Measurements from ENCODE around the gene MT1F. TPM values are rescaled to one million over a fixed set of nuclear protein-coding genes. Genes with fewer than 3 reads are reported as not detected.
A peak's percentile ranks its signal among the peaks of the same experiment; 100 is the strongest.

Gene MT1F
- polyA plus RNA-seq, 3 donors = 10.2 to 21.9 (median 13.6) TPM

DNA sequence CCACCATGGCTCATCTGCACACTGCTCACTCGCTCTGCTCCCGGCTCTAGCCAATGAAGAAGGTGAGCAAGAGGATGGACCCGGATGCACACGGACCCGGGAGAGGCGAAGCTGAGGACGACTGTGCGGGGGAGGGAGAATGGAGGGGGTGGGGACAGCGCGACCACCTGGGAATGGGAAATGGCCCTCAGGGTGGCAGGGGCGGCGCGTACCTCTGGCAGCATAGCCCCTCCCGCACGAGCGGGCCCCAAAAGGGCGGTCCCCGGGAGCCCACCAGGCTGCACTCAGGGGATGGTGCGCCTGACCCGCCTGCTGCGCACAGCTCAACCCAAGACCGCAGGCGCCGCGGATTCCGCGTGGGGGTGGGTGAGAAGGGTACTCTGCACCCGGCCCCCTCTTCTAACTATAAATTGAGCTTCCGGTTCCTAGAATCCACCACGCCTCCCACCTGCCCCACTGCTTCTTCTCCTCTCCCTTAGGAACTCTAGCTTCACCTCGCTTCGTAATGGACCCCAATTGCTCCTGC, 18.0 kb downstream of the MT1F start:
- peak overlapping the region in 1 of 3 experiments; percentile 42 for H3K4me3 ChIP-seq (replicated peaks in 1 of 3; ENCODE audit: low read depth in 2 of 3, low read length in 3 of 3)
- H3K27ac ChIP-seq (ENCODE audit: low read depth in 1 of 2, low read length in 2 of 2) = no peak overlapping the region
- peaks cover 0 to 5% of the 10 kb centered on the region in 2 donors for H3K4me1 ChIP-seq (ENCODE audit: control insufficient read depth in 1 of 2, insufficient read depth in 2 of 2, low read length in 2 of 2)

DNA sequence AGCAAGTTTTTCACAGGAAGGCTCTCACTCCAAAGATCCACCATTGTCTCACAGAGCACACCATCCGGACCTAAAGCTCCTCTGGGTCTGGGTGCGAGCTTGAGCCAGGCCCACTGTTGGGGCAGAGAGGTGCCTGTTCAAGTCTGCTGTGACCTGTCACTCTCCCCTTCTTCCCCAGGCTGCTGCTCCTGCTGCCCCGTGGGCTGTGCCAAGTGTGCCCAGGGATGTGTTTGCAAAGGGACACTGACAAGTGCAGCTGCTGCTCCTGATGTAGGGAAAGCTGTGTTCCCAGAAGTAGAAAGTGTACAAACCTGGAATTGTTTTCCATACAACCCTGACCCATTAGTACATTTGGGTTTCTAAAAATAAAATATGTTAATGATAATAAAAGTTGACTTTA, 19.7 kb downstream of the MT1F start:
- Mint-ChIP-seq H3K27me3 (ENCODE audit: low read depth in 3 of 3) (peaks cover 52 to 57% (median 56%) of the 10 kb centered on the region in 3 donors), H3K4me3 (peak overlapping the region in 1 of 2 donors; percentile 87), H3K9me3 (peaks cover 0 to 11% (median 0%) of the 10 kb centered on the region in 7 donors), H3K27ac (no peak overlapping the region), H3K4me1 (peaks cover 17% of the 10 kb centered on the region), H3K36me3 (peaks cover 5% of the 10 kb centered on the region in 2 donors)
- WGBS (ENCODE audit: insufficient coverage) = 83% methylated on average over 2 of the region's 3 CpGs
- DNase-seq = no peak
- no peaks in the 10 kb centered on the region for H4K20me1 ChIP-seq (ENCODE audit: insufficient read depth, low read length)
- H3K9me3 ChIP-seq (replicated peaks in 1 of 2; ENCODE audit: control insufficient read depth in 1 of 2, insufficient read depth in 1 of 2, low read length in 2 of 2) = peaks cover 0 to 11% of the 10 kb centered on the region in 2 donors
- TF ChIP-seq, protein P1, sequence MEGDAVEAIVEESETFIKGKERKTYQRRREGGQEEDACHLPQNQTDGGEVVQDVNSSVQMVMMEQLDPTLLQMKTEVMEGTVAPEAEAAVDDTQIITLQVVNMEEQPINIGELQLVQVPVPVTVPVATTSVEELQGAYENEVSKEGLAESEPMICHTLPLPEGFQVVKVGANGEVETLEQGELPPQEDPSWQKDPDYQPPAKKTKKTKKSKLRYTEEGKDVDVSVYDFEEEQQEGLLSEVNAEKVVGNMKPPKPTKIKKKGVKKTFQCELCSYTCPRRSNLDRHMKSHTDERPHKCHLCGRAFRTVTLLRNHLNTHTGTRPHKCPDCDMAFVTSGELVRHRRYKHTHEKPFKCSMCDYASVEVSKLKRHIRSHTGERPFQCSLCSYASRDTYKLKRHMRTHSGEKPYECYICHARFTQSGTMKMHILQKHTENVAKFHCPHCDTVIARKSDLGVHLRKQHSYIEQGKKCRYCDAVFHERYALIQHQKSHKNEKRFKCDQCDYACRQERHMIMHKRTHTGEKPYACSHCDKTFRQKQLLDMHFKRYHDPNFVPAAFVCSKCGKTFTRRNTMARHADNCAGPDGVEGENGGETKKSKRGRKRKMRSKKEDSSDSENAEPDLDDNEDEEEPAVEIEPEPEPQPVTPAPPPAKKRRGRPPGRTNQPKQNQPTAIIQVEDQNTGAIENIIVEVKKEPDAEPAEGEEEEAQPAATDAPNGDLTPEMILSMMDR (IDR thresholded peaks at IDR 0.05) = no peak
- H3K4me2 ChIP-seq (replicated peaks; ENCODE audit: extremely low read depth, low read length, poor library complexity, severe bottlenecking) = no peak overlapping the region
- H3K36me3 ChIP-seq (replicated peaks in 1 of 2; ENCODE audit: control insufficient read depth in 1 of 2, insufficient read depth in 2 of 2, low read length in 2 of 2) = no peaks in the 10 kb centered on the region
- H3K4me1 ChIP-seq (ENCODE audit: control insufficient read depth in 1 of 2, insufficient read depth in 2 of 2, low read length in 2 of 2) = peaks cover 6 to 12% of the 10 kb centered on the region in 2 donors
- no peak overlapping the region for H2AFZ ChIP-seq (ENCODE audit: insufficient read depth, low read depth, low read length, poor library complexity, severe bottlenecking)
- H3K27me3 ChIP-seq (ENCODE audit: control insufficient read depth in 2 of 2, insufficient read depth in 2 of 2, low read length in 2 of 2) = peaks cover 20 to 49% of the 10 kb centered on the region in 2 donors
- H3K27ac ChIP-seq (ENCODE audit: low read depth in 1 of 2, low read length in 2 of 2) = no peak overlapping the region
- intact Hi-C loops (cut with micrococcal nuclease) = no loop called here
- no peak overlapping the region for H3K9ac ChIP-seq (ENCODE audit: insufficient read depth, low read length, poor library complexity, severe bottlenecking)
- no peaks in the 10 kb centered on the region for H3K79me2 ChIP-seq (ENCODE audit: insufficient read depth, low read length)
- H3K4me3 ChIP-seq (replicated peaks in 1 of 3; ENCODE audit: low read depth in 2 of 3, low read length in 3 of 3) = no peak overlapping the region

More for the DNA sequence above, 18.0 kb downstream of the MT1F start:
- TF ChIP-seq, protein P1 (IDR thresholded peaks at IDR 0.05) = no peak
- Mint-ChIP-seq H3K27me3 (ENCODE audit: low read depth in 3 of 3) (peaks cover 62 to 72% (median 70%) of the 10 kb centered on the region in 3 donors), H3K36me3 (peaks cover 5% of the 10 kb centered on the region in 2 donors), H3K4me3 (peak overlapping the region; percentile 71 to 87), H3K27ac (no peak overlapping the region), H3K4me1 (peaks cover 9% of the 10 kb centered on the region), H3K9me3 (peaks cover 0 to 11% (median 2%) of the 10 kb centered on the region in 7 donors)
- Histone ChIP-seq H3K79me2 (ENCODE audit: insufficient read depth, low read length) (no peaks in the 10 kb centered on the region), H3K36me3 (replicated peaks in 1 of 2; ENCODE audit: control insufficient read depth in 1 of 2, insufficient read depth in 2 of 2, low read length in 2 of 2) (no peaks in the 10 kb centered on the region), H2AFZ (ENCODE audit: insufficient read depth, low read depth, low read length, poor library complexity, severe bottlenecking) (peak overlapping the region; percentile 21), H3K9me3 (replicated peaks in 1 of 2; ENCODE audit: control insufficient read depth in 1 of 2, insufficient read depth in 1 of 2, low read length in 2 of 2) (peaks cover 0 to 11% of the 10 kb centered on the region in 2 donors), H4K20me1 (ENCODE audit: insufficient read depth, low read length) (no peaks in the 10 kb centered on the region), H3K9ac (ENCODE audit: insufficient read depth, low read length, poor library complexity, severe bottlenecking) (no peak overlapping the region), H3K4me2 (replicated peaks; ENCODE audit: extremely low read depth, low read length, poor library complexity, severe bottlenecking) (peak overlapping the region; percentile 36), H3K27me3 (ENCODE audit: control insufficient read depth in 2 of 2, insufficient read depth in 2 of 2, low read length in 2 of 2) (peaks cover 25 to 66% of the 10 kb centered on the region in 2 donors)
- intact Hi-C loops (cut with micrococcal nuclease) = no loop called here
- no peak for DNase-seq
- WGBS (ENCODE audit: insufficient coverage) = 2% methylated on average over 25 of the region's 32 CpGs

Measured in CD14-positive monocyte (primary cell).